Measurements from ENCODE around the gene LRRTM4. TPM values are rescaled to one million over a fixed set of nuclear protein-coding genes. Genes with fewer than 3 reads are reported as not detected.

The LRRTM4 gene
- total and polyA plus RNA-seq, 2 donors (not counting 1 experiment from before 2014, with no cell fraction given) = not detected

DNA sequence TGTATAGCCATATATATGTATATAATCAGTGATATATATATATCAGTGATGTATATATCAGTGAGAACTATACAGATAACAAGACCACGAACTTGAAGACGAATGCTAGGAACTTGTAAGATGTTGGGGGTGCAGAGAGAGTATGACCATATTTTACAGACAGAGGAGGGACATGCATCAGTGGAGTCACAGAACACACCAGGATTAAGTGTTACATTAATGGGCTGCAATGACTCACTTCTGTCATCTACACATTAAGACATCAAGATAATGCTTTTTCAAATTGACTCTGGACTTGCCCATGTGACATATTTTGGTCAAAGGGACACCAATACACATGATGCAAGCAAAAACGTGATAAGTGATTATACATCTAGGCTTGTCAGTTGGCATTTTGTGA lies 501.0 kb downstream of the LRRTM4 start:
- no peak for DNase-seq
- Mint-ChIP-seq H3K27me3 (no peaks in the 10 kb centered on the region), H3K9me3 (ENCODE audit: insufficient read depth) (no peaks in the 10 kb centered on the region), H3K27ac (no peak overlapping the region), H3K4me1 (no peaks in the 10 kb centered on the region), H3K4me3 (no peak overlapping the region)
- Histone ChIP-seq H3K79me2 (ENCODE audit: control insufficient read depth, insufficient read depth, low read length) (no peaks in the 10 kb centered on the region), H3K4me2 (replicated peaks; ENCODE audit: low read depth, low read length, poor library complexity, severe bottlenecking) (no peak overlapping the region), H3K9me3 (ENCODE audit: control extremely low read depth in 1 of 3, control insufficient read depth in 2 of 3, insufficient read depth in 1 of 3, low read length in 2 of 3) (no peaks in the 10 kb centered on the region), H2AFZ (ENCODE audit: insufficient read depth, low read depth, low read length, poor library complexity, severe bottlenecking) (no peak overlapping the region), H3K4me3 (ENCODE audit: control extremely low read depth in 1 of 5, extremely low read depth in 1 of 5, insufficient read depth in 1 of 5, low read depth in 2 of 5, low read length in 4 of 5) (no peak overlapping the region), H4K20me1 (ENCODE audit: control insufficient read depth, insufficient read depth, low read length, poor library complexity, severe bottlenecking) (no peaks in the 10 kb centered on the region), H3K9ac (ENCODE audit: low read length) (no peak overlapping the region), H3K36me3 (replicated peaks in 1 of 2; ENCODE audit: control extremely low read depth in 1 of 2, control insufficient read depth in 1 of 2, extremely low read depth in 1 of 2, insufficient read depth in 2 of 2, low read length in 1 of 2) (no peaks in the 10 kb centered on the region), H3K27me3 (replicated peaks in 1 of 4; ENCODE audit: control extremely low read depth in 1 of 4, control insufficient read depth in 3 of 4, insufficient read depth in 4 of 4, low read length in 3 of 4) (no peaks in the 10 kb centered on the region), H3K27ac (ENCODE audit: low read length in 2 of 2) (no peak overlapping the region), H3K4me1 (ENCODE audit: control insufficient read depth in 2 of 2, insufficient read depth in 2 of 2, low read length in 2 of 2) (no peaks in the 10 kb centered on the region)
- no peak for TF ChIP-seq EZH2 (IDR thresholded peaks at IDR 0.05; ENCODE audit: borderline replicate concordance, insufficient read depth, low read depth, low read length, poor library complexity, severe bottlenecking)
- TF ChIP-seq, protein P1, sequence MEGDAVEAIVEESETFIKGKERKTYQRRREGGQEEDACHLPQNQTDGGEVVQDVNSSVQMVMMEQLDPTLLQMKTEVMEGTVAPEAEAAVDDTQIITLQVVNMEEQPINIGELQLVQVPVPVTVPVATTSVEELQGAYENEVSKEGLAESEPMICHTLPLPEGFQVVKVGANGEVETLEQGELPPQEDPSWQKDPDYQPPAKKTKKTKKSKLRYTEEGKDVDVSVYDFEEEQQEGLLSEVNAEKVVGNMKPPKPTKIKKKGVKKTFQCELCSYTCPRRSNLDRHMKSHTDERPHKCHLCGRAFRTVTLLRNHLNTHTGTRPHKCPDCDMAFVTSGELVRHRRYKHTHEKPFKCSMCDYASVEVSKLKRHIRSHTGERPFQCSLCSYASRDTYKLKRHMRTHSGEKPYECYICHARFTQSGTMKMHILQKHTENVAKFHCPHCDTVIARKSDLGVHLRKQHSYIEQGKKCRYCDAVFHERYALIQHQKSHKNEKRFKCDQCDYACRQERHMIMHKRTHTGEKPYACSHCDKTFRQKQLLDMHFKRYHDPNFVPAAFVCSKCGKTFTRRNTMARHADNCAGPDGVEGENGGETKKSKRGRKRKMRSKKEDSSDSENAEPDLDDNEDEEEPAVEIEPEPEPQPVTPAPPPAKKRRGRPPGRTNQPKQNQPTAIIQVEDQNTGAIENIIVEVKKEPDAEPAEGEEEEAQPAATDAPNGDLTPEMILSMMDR (IDR thresholded peaks at IDR 0.05) = no peak
- whole genome bisulfite sequencing (ENCODE audit: insufficient coverage) = no CpG with 5 or more reads among the region's 3 CpGs
- POLR2A ChIA-PET = no interaction called here
- CTCF ChIA-PET = no interaction called here
- intact Hi-C loops (cut with micrococcal nuclease) = no loop called here
- ATAC-seq (ENCODE audit: low read depth) = no peak

DNA sequence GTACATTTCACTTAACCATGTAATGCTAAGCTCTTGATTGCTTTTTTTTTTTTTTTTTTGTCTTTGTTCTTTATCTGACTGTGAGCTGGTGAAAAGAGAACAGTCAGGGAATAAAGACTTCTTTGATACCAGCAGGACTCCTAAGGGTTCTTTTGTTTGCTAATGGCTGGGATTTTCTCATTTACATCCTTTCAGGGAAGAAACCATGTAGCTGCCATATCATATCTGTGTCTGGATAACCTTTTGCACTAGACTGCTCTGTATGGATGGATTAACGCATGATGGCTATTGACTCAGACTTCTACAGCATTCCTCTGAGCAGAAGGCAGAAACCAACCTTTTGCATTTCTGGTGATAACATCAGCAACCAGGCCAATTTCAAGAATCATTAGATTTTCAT lies 504.0 kb downstream of the LRRTM4 start:
- Mint-ChIP-seq H3K4me3 (no peak overlapping the region), H3K27ac (no peak overlapping the region), H3K9me3 (ENCODE audit: insufficient read depth) (no peaks in the 10 kb centered on the region), H3K4me1 (no peaks in the 10 kb centered on the region), H3K27me3 (no peaks in the 10 kb centered on the region)
- Histone ChIP-seq H2AFZ (ENCODE audit: insufficient read depth, low read depth, low read length, poor library complexity, severe bottlenecking) (no peak overlapping the region), H3K79me2 (ENCODE audit: control insufficient read depth, insufficient read depth, low read length) (no peaks in the 10 kb centered on the region), H3K9me3 (ENCODE audit: control extremely low read depth in 1 of 3, control insufficient read depth in 2 of 3, insufficient read depth in 1 of 3, low read length in 2 of 3) (no peaks in the 10 kb centered on the region), H3K27me3 (replicated peaks in 1 of 4; ENCODE audit: control extremely low read depth in 1 of 4, control insufficient read depth in 3 of 4, insufficient read depth in 4 of 4, low read length in 3 of 4) (no peaks in the 10 kb centered on the region), H3K4me3 (ENCODE audit: control extremely low read depth in 1 of 5, extremely low read depth in 1 of 5, insufficient read depth in 1 of 5, low read depth in 2 of 5, low read length in 4 of 5) (no peak overlapping the region), H3K4me2 (replicated peaks; ENCODE audit: low read depth, low read length, poor library complexity, severe bottlenecking) (no peak overlapping the region), H3K27ac (ENCODE audit: low read length in 2 of 2) (no peak overlapping the region), H3K9ac (ENCODE audit: low read length) (no peak overlapping the region), H3K4me1 (ENCODE audit: control insufficient read depth in 2 of 2, insufficient read depth in 2 of 2, low read length in 2 of 2) (no peaks in the 10 kb centered on the region), H3K36me3 (replicated peaks in 1 of 2; ENCODE audit: control extremely low read depth in 1 of 2, control insufficient read depth in 1 of 2, extremely low read depth in 1 of 2, insufficient read depth in 2 of 2, low read length in 1 of 2) (no peaks in the 10 kb centered on the region), H4K20me1 (ENCODE audit: control insufficient read depth, insufficient read depth, low read length, poor library complexity, severe bottlenecking) (no peaks in the 10 kb centered on the region)
- CTCF ChIA-PET = no interaction called here
- intact Hi-C loops (cut with micrococcal nuclease) = no loop called here
- POLR2A ChIA-PET = no interaction called here
- DNase-seq = no peak
- no peak for ATAC-seq (ENCODE audit: low read depth)
- WGBS (ENCODE audit: insufficient coverage) = no CpG with 5 or more reads among the region's 1 CpG
- TF ChIP-seq EZH2 (IDR thresholded peaks at IDR 0.05; ENCODE audit: borderline replicate concordance, insufficient read depth, low read depth, low read length, poor library complexity, severe bottlenecking) = no peak
- TF ChIP-seq, protein P1 (IDR thresholded peaks at IDR 0.05) = no peak
